HL-60 (cell line): ENCODE results near the gene FRG2B.
"Not testable (repeated sequence)": the region's sequence is repeated elsewhere in the genome, so short reads cannot be mapped to it uniquely, and the experiment has no call there.

Experiments used
- POLR2AphosphoS5 ChIP-seq: IDR thresholded peaks from 2 replicates; pipeline ENCODE4 v1.6.1; 2012; ENCODE audit warnings: low read depth
- SPI1 ChIP-seq: IDR thresholded peaks from 2 replicates; pipeline ENCODE4 v1.6.1; 2012; ENCODE audit warnings: low read depth, mild to moderate bottlenecking, borderline replicate concordance
- TF ChIP-seq, protein P1 (sequence below): IDR thresholded peaks from 2 replicates; pipeline ENCODE4 v1.6.1; 2012; ENCODE audit warnings: low read depth; ENCODE audit not compliant: insufficient replicate concordance
- TF ChIP-seq, protein P2 (sequence below): IDR thresholded peaks from one replicate; pipeline ENCODE4 v1.5.1; 2011; ENCODE audit warnings: low read length, control low read depth, inconsistent platforms; ENCODE audit not compliant: insufficient read depth

DNA sequence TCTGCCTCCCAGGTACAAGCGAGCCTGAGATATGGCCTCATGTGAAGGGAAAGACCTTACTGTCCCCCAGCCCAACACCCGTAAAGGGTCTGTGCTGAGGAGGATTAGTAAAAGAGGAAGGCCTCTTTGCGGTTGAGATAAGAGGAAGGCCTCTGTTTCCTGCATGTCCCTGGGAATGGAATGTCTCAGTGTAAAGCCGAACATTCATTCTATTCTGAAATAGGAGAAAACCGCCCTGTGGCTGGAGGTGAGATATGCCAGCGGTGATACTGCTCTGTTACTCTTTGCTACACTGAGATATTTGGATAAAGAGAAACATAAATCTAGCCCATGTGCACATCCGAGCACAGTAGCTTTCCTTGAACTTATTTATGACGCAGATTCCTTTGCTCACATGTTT is 26.7 kb downstream of the FRG2B start:
- not testable (repeated sequence) for TF ChIP-seq POLR2AphosphoS5
- TF ChIP-seq, protein P1, sequence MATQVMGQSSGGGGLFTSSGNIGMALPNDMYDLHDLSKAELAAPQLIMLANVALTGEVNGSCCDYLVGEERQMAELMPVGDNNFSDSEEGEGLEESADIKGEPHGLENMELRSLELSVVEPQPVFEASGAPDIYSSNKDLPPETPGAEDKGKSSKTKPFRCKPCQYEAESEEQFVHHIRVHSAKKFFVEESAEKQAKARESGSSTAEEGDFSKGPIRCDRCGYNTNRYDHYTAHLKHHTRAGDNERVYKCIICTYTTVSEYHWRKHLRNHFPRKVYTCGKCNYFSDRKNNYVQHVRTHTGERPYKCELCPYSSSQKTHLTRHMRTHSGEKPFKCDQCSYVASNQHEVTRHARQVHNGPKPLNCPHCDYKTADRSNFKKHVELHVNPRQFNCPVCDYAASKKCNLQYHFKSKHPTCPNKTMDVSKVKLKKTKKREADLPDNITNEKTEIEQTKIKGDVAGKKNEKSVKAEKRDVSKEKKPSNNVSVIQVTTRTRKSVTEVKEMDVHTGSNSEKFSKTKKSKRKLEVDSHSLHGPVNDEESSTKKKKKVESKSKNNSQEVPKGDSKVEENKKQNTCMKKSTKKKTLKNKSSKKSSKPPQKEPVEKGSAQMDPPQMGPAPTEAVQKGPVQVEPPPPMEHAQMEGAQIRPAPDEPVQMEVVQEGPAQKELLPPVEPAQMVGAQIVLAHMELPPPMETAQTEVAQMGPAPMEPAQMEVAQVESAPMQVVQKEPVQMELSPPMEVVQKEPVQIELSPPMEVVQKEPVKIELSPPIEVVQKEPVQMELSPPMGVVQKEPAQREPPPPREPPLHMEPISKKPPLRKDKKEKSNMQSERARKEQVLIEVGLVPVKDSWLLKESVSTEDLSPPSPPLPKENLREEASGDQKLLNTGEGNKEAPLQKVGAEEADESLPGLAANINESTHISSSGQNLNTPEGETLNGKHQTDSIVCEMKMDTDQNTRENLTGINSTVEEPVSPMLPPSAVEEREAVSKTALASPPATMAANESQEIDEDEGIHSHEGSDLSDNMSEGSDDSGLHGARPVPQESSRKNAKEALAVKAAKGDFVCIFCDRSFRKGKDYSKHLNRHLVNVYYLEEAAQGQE, result not testable (repeated sequence)
- TF ChIP-seq SPI1, result peak; percentile 94
- TF ChIP-seq, protein P2, sequence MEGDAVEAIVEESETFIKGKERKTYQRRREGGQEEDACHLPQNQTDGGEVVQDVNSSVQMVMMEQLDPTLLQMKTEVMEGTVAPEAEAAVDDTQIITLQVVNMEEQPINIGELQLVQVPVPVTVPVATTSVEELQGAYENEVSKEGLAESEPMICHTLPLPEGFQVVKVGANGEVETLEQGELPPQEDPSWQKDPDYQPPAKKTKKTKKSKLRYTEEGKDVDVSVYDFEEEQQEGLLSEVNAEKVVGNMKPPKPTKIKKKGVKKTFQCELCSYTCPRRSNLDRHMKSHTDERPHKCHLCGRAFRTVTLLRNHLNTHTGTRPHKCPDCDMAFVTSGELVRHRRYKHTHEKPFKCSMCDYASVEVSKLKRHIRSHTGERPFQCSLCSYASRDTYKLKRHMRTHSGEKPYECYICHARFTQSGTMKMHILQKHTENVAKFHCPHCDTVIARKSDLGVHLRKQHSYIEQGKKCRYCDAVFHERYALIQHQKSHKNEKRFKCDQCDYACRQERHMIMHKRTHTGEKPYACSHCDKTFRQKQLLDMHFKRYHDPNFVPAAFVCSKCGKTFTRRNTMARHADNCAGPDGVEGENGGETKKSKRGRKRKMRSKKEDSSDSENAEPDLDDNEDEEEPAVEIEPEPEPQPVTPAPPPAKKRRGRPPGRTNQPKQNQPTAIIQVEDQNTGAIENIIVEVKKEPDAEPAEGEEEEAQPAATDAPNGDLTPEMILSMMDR, result not testable (repeated sequence)
